ENCODE results near the gene RPP30. TPM values are rescaled to one million over a fixed set of nuclear protein-coding genes. Genes with fewer than 3 reads are reported as not detected.

Gene RPP30
- total and polyA plus RNA-seq, 4 donors = 11.2 to 22.6 (median 13.0) TPM

DNA sequence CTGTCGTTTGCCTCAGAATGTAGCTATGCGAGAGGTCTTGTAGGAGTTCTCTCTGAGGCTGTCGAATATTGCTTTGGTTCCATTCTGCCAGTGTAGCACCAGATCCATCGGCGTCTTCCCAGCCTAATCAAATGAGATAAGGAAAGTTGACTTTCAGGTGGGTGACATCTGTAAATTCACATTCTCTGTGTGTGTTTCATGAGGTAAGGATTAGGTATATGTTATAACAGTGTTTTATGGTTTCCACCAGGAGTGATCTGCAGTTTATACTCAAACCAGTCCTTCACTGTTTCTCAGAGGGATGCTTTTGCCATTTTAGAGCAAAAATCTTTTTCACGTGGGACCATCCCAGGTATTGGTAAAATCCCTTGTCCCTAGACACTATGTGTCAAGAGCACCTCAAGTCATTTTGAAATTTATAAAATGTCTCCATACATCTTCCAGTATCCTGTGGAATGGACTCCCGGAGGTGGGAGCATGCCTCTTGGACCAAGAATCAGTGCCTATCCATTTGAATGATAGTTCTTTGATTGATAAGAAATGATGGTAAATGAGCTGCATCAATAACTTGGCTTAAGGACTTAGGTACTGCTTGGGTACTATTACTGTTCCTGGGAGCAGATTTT is 41.2 kb downstream of the RPP30 start:
- TF ChIP-seq, protein P1, sequence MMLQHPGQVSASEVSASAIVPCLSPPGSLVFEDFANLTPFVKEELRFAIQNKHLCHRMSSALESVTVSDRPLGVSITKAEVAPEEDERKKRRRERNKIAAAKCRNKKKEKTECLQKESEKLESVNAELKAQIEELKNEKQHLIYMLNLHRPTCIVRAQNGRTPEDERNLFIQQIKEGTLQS (IDR thresholded peaks at IDR 0.05) = no peak
- no peak for TF ChIP-seq YY1 (IDR thresholded peaks at IDR 0.05)
- no peak for TF ChIP-seq JUND (IDR thresholded peaks at IDR 0.05)
- TF ChIP-seq HNF4A (conservative IDR thresholded peaks at IDR 0.05) = no peak
- no peak for TF ChIP-seq NR2F2 (IDR thresholded peaks at IDR 0.05)
- TF ChIP-seq RAD21 (IDR thresholded peaks at IDR 0.05) = no peak
- no peak for TF ChIP-seq TAF1 (conservative IDR thresholded peaks at IDR 0.05)
- TF ChIP-seq HNF4G (IDR thresholded peaks at IDR 0.05) = no peak
- no peak for TF ChIP-seq EGR1 (IDR thresholded peaks at IDR 0.05; ENCODE audit: low read depth in 2 of 2)
- TF ChIP-seq, protein P2, sequence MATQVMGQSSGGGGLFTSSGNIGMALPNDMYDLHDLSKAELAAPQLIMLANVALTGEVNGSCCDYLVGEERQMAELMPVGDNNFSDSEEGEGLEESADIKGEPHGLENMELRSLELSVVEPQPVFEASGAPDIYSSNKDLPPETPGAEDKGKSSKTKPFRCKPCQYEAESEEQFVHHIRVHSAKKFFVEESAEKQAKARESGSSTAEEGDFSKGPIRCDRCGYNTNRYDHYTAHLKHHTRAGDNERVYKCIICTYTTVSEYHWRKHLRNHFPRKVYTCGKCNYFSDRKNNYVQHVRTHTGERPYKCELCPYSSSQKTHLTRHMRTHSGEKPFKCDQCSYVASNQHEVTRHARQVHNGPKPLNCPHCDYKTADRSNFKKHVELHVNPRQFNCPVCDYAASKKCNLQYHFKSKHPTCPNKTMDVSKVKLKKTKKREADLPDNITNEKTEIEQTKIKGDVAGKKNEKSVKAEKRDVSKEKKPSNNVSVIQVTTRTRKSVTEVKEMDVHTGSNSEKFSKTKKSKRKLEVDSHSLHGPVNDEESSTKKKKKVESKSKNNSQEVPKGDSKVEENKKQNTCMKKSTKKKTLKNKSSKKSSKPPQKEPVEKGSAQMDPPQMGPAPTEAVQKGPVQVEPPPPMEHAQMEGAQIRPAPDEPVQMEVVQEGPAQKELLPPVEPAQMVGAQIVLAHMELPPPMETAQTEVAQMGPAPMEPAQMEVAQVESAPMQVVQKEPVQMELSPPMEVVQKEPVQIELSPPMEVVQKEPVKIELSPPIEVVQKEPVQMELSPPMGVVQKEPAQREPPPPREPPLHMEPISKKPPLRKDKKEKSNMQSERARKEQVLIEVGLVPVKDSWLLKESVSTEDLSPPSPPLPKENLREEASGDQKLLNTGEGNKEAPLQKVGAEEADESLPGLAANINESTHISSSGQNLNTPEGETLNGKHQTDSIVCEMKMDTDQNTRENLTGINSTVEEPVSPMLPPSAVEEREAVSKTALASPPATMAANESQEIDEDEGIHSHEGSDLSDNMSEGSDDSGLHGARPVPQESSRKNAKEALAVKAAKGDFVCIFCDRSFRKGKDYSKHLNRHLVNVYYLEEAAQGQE (IDR thresholded peaks at IDR 0.05) = no peak
- no peak for TF ChIP-seq FOXA2 (IDR thresholded peaks at IDR 0.05)
- TF ChIP-seq, protein P3, sequence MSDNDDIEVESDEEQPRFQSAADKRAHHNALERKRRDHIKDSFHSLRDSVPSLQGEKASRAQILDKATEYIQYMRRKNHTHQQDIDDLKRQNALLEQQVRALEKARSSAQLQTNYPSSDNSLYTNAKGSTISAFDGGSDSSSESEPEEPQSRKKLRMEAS (IDR thresholded peaks at IDR 0.05) = no peak
- TF ChIP-seq SP1 (IDR thresholded peaks at IDR 0.05) = no peak
- TF ChIP-seq, protein P4, sequence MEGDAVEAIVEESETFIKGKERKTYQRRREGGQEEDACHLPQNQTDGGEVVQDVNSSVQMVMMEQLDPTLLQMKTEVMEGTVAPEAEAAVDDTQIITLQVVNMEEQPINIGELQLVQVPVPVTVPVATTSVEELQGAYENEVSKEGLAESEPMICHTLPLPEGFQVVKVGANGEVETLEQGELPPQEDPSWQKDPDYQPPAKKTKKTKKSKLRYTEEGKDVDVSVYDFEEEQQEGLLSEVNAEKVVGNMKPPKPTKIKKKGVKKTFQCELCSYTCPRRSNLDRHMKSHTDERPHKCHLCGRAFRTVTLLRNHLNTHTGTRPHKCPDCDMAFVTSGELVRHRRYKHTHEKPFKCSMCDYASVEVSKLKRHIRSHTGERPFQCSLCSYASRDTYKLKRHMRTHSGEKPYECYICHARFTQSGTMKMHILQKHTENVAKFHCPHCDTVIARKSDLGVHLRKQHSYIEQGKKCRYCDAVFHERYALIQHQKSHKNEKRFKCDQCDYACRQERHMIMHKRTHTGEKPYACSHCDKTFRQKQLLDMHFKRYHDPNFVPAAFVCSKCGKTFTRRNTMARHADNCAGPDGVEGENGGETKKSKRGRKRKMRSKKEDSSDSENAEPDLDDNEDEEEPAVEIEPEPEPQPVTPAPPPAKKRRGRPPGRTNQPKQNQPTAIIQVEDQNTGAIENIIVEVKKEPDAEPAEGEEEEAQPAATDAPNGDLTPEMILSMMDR (IDR thresholded peaks at IDR 0.05; ENCODE audit: low read depth, low read length, missing input control) = no peak
- TF ChIP-seq, protein P5, sequence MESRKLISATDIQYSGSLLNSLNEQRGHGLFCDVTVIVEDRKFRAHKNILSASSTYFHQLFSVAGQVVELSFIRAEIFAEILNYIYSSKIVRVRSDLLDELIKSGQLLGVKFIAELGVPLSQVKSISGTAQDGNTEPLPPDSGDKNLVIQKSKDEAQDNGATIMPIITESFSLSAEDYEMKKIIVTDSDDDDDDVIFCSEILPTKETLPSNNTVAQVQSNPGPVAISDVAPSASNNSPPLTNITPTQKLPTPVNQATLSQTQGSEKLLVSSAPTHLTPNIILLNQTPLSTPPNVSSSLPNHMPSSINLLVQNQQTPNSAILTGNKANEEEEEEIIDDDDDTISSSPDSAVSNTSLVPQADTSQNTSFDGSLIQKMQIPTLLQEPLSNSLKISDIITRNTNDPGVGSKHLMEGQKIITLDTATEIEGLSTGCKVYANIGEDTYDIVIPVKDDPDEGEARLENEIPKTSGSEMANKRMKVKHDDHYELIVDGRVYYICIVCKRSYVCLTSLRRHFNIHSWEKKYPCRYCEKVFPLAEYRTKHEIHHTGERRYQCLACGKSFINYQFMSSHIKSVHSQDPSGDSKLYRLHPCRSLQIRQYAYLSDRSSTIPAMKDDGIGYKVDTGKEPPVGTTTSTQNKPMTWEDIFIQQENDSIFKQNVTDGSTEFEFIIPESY (IDR thresholded peaks at IDR 0.05) = no peak
- no peak for TF ChIP-seq FOXA1 (IDR thresholded peaks at IDR 0.05)
- no peak for TF ChIP-seq RXRA (IDR thresholded peaks at IDR 0.05)
- no peaks in the 10 kb centered on the region for H3K9me3 ChIP-seq (ENCODE audit: control insufficient read depth in 4 of 4, low read length in 3 of 4)
- no peak overlapping the region for H3K27ac ChIP-seq (ENCODE audit: low read depth in 1 of 2, low read length in 2 of 2)
- H3K4me3 ChIP-seq (ENCODE audit: low read depth in 1 of 3, low read length in 3 of 3) = no peak overlapping the region
- H3K36me3 ChIP-seq (ENCODE audit: control insufficient read depth in 4 of 4, insufficient read depth in 3 of 4, low read depth in 1 of 4, low read length in 3 of 4) = no peaks in the 10 kb centered on the region
- H3K9ac ChIP-seq (ENCODE audit: low read depth in 1 of 2, low read length in 2 of 2) = no peak overlapping the region
- DNase-seq (ENCODE audit: low spot score) = no peak
- 92% methylated on average over 7 of the region's 7 CpGs for WGBS
- H3K4me1 ChIP-seq (ENCODE audit: control insufficient read depth in 4 of 4, insufficient read depth in 4 of 4, low read length in 3 of 4) = peaks cover 0 to 3% (median 0%) of the 10 kb centered on the region in 4 donors
- H3K27me3 ChIP-seq (ENCODE audit: control insufficient read depth in 4 of 4, insufficient read depth in 4 of 4, low read length in 3 of 4) = peaks cover 0 to 4% (median 0%) of the 10 kb centered on the region in 4 donors

All from liver (tissue), 9 donors.